ENCODE data around the gene MUC6.

Gene MUC6

GRCh38 chr11:1010551-1011319 is 25.8 kb downstream of the MUC6 start:
- Histone ChIP-seq H2AK5ac (ENCODE audit: low read length, severe bottlenecking) (no peak overlapping the region), H3K18ac (ENCODE audit: low read depth in 1 of 2, low read length in 2 of 2) (no peak overlapping the region), H2BK5ac (ENCODE audit: low read depth, low read length, poor library complexity, severe bottlenecking) (no peak overlapping the region), H2BK15ac (ENCODE audit: low read depth, poor library complexity, severe bottlenecking) (no peak overlapping the region), H3K4me3 (ENCODE audit: insufficient read depth in 1 of 2, low read depth in 1 of 2, low read length in 2 of 2) (no peak overlapping the region), H3K23ac (ENCODE audit: low read length in 2 of 2) (no peak overlapping the region), H3K4me1 (ENCODE audit: control insufficient read depth, insufficient read depth, low read depth, low read length) (peaks cover 15% of the 10 kb centered on the region), H3K4ac (ENCODE audit: low read depth in 1 of 2, low read length in 2 of 2) (no peak overlapping the region), H3K27me3 (ENCODE audit: control insufficient read depth in 1 of 2, insufficient read depth in 1 of 2, low read length in 2 of 2) (no peaks in the 10 kb centered on the region), H3K27ac (ENCODE audit: low read length, poor library complexity, severe bottlenecking) (no peak overlapping the region), H3K9me3 (ENCODE audit: control insufficient read depth, low read length) (no peaks in the 10 kb centered on the region), H2BK12ac (ENCODE audit: low read length in 2 of 2) (no peak overlapping the region), H3K79me1 (replicated peaks; ENCODE audit: low read length, poor library complexity, severe bottlenecking) (peaks cover 47% of the 10 kb centered on the region), H3K36me3 (ENCODE audit: control insufficient read depth in 1 of 2, insufficient read depth in 2 of 2, low read depth in 1 of 2, low read length in 2 of 2) (peaks cover 68 to 93% of the 10 kb centered on the region in 2 experiments), H2AFZ (ENCODE audit: low read depth, low read length) (no peak overlapping the region), H3K9ac (ENCODE audit: low read length) (no peak overlapping the region), H2BK120ac (ENCODE audit: low read depth, low read length) (no peak overlapping the region), H3K14ac (ENCODE audit: low read length in 2 of 2) (no peak overlapping the region), H4K91ac (ENCODE audit: low read length) (no peak overlapping the region), H4K8ac (ENCODE audit: low read length) (no peak overlapping the region), H3K4me2 (ENCODE audit: low read length, poor library complexity, severe bottlenecking) (no peak overlapping the region)
- DNase-seq = no peak
- 95% methylated on average over 35 of the region's 35 CpGs for WGBS

- H2AFZ ChIP-seq (ENCODE audit: low read depth, low read length) = no peak overlapping the region
- no peak overlapping the region for H3K4me2 ChIP-seq (ENCODE audit: low read length, poor library complexity, severe bottlenecking)
- no peak overlapping the region for H4K8ac ChIP-seq (ENCODE audit: low read length)
- no peak overlapping the region for H2BK5ac ChIP-seq (ENCODE audit: low read depth, low read length, poor library complexity, severe bottlenecking)
- no peak overlapping the region for H2AK5ac ChIP-seq (ENCODE audit: low read length, severe bottlenecking)
- H3K9ac ChIP-seq (ENCODE audit: low read length) = no peak overlapping the region
- 96% methylated on average over 17 of the region's 17 CpGs for WGBS
- no peak overlapping the region for H3K14ac ChIP-seq (ENCODE audit: low read length in 2 of 2)
- no peak overlapping the region for H4K91ac ChIP-seq (ENCODE audit: low read length)
- H3K23ac ChIP-seq (ENCODE audit: low read length in 2 of 2) = no peak overlapping the region
- peaks cover 41% of the 10 kb centered on the region for H3K79me1 ChIP-seq (replicated peaks; ENCODE audit: low read length, poor library complexity, severe bottlenecking)
- no peak overlapping the region for H2BK120ac ChIP-seq (ENCODE audit: low read depth, low read length)
- no peaks in the 10 kb centered on the region for H3K9me3 ChIP-seq (ENCODE audit: control insufficient read depth, low read length)
- no peak overlapping the region for H3K18ac ChIP-seq (ENCODE audit: low read depth in 1 of 2, low read length in 2 of 2)
- H2BK15ac ChIP-seq (ENCODE audit: low read depth, poor library complexity, severe bottlenecking) = no peak overlapping the region
- peaks cover 17% of the 10 kb centered on the region for H3K4me1 ChIP-seq (ENCODE audit: control insufficient read depth, insufficient read depth, low read depth, low read length)
- H2BK12ac ChIP-seq (ENCODE audit: low read length in 2 of 2) = no peak overlapping the region
- no peak overlapping the region for H3K4ac ChIP-seq (ENCODE audit: low read depth in 1 of 2, low read length in 2 of 2)
- H3K36me3 ChIP-seq (ENCODE audit: control insufficient read depth in 1 of 2, insufficient read depth in 2 of 2, low read depth in 1 of 2, low read length in 2 of 2) = peaks cover 74 to 92% of the 10 kb centered on the region in 2 experiments
- DNase-seq = no peak
- no peaks in the 10 kb centered on the region for H3K27me3 ChIP-seq (ENCODE audit: control insufficient read depth in 1 of 2, insufficient read depth in 1 of 2, low read length in 2 of 2)
- no peak overlapping the region for H3K4me3 ChIP-seq (ENCODE audit: insufficient read depth in 1 of 2, low read depth in 1 of 2, low read length in 2 of 2)
- no peak overlapping the region for H3K27ac ChIP-seq (ENCODE audit: low read length, poor library complexity, severe bottlenecking)
Measured at GRCh38 chr11:1009991-1010390, 26.5 kb downstream of the MUC6 start.

- Histone ChIP-seq H3K4me1 (ENCODE audit: control insufficient read depth, insufficient read depth, low read depth, low read length) (peaks cover 17% of the 10 kb centered on the region), H4K91ac (ENCODE audit: low read length) (no peak overlapping the region), H3K4me3 (ENCODE audit: insufficient read depth in 1 of 2, low read depth in 1 of 2, low read length in 2 of 2) (no peak overlapping the region), H3K9ac (ENCODE audit: low read length) (no peak overlapping the region), H2BK5ac (ENCODE audit: low read depth, low read length, poor library complexity, severe bottlenecking) (no peak overlapping the region), H2AFZ (ENCODE audit: low read depth, low read length) (no peak overlapping the region), H3K14ac (ENCODE audit: low read length in 2 of 2) (no peak overlapping the region), H2BK120ac (ENCODE audit: low read depth, low read length) (no peak overlapping the region), H3K9me3 (ENCODE audit: control insufficient read depth, low read length) (no peaks in the 10 kb centered on the region), H2AK5ac (ENCODE audit: low read length, severe bottlenecking) (no peak overlapping the region), H2BK15ac (ENCODE audit: low read depth, poor library complexity, severe bottlenecking) (no peak overlapping the region), H3K27me3 (ENCODE audit: control insufficient read depth in 1 of 2, insufficient read depth in 1 of 2, low read length in 2 of 2) (no peaks in the 10 kb centered on the region), H3K18ac (ENCODE audit: low read depth in 1 of 2, low read length in 2 of 2) (no peak overlapping the region), H3K4me2 (ENCODE audit: low read length, poor library complexity, severe bottlenecking) (no peak overlapping the region), H4K8ac (ENCODE audit: low read length) (no peak overlapping the region), H3K36me3 (ENCODE audit: control insufficient read depth in 1 of 2, insufficient read depth in 2 of 2, low read depth in 1 of 2, low read length in 2 of 2) (peaks cover 80 to 92% of the 10 kb centered on the region in 2 experiments), H3K27ac (ENCODE audit: low read length, poor library complexity, severe bottlenecking) (no peak overlapping the region), H3K79me1 (replicated peaks; ENCODE audit: low read length, poor library complexity, severe bottlenecking) (peaks cover 43% of the 10 kb centered on the region), H3K4ac (ENCODE audit: low read depth in 1 of 2, low read length in 2 of 2) (no peak overlapping the region), H2BK12ac (ENCODE audit: low read length in 2 of 2) (no peak overlapping the region), H3K23ac (ENCODE audit: low read length in 2 of 2) (no peak overlapping the region)
- DNase-seq = no peak
- WGBS = 94% methylated on average over 33 of the region's 33 CpGs
Measured at GRCh38 chr11:1009371-1009770, 27.1 kb downstream of the MUC6 start.

- 93% methylated on average over 10 of the region's 11 CpGs for WGBS
- no peak overlapping the region for H4K91ac ChIP-seq (ENCODE audit: low read length)
- no peak overlapping the region for H3K14ac ChIP-seq (ENCODE audit: low read length in 2 of 2)
- H3K9ac ChIP-seq (ENCODE audit: low read length) = no peak overlapping the region
- H3K4me2 ChIP-seq (ENCODE audit: low read length, poor library complexity, severe bottlenecking) = no peak overlapping the region
- H2BK5ac ChIP-seq (ENCODE audit: low read depth, low read length, poor library complexity, severe bottlenecking) = no peak overlapping the region
- H2BK15ac ChIP-seq (ENCODE audit: low read depth, poor library complexity, severe bottlenecking) = no peak overlapping the region
- no peak overlapping the region for H3K18ac ChIP-seq (ENCODE audit: low read depth in 1 of 2, low read length in 2 of 2)
- no peaks in the 10 kb centered on the region for H3K9me3 ChIP-seq (ENCODE audit: control insufficient read depth, low read length)
- DNase-seq = no peak
- H3K36me3 ChIP-seq (ENCODE audit: control insufficient read depth in 1 of 2, insufficient read depth in 2 of 2, low read depth in 1 of 2, low read length in 2 of 2) = peaks cover 80 to 92% of the 10 kb centered on the region in 2 experiments
- no peak overlapping the region for H3K4me3 ChIP-seq (ENCODE audit: insufficient read depth in 1 of 2, low read depth in 1 of 2, low read length in 2 of 2)
- no peak overlapping the region for H3K23ac ChIP-seq (ENCODE audit: low read length in 2 of 2)
- no peak overlapping the region for H2AFZ ChIP-seq (ENCODE audit: low read depth, low read length)
- H3K27ac ChIP-seq (ENCODE audit: low read length, poor library complexity, severe bottlenecking) = no peak overlapping the region
- H3K27me3 ChIP-seq (ENCODE audit: control insufficient read depth in 1 of 2, insufficient read depth in 1 of 2, low read length in 2 of 2) = no peaks in the 10 kb centered on the region
- H2BK12ac ChIP-seq (ENCODE audit: low read length in 2 of 2) = no peak overlapping the region
- H3K4me1 ChIP-seq (ENCODE audit: control insufficient read depth, insufficient read depth, low read depth, low read length) = peaks cover 17% of the 10 kb centered on the region
- no peak overlapping the region for H2AK5ac ChIP-seq (ENCODE audit: low read length, severe bottlenecking)
- H3K4ac ChIP-seq (ENCODE audit: low read depth in 1 of 2, low read length in 2 of 2) = no peak overlapping the region
- H4K8ac ChIP-seq (ENCODE audit: low read length) = no peak overlapping the region
- H3K79me1 ChIP-seq (replicated peaks; ENCODE audit: low read length, poor library complexity, severe bottlenecking) = peaks cover 42% of the 10 kb centered on the region
- H2BK120ac ChIP-seq (ENCODE audit: low read depth, low read length) = no peak overlapping the region
Measured at GRCh38 chr11:1008803-1009145, 27.7 kb downstream of the MUC6 start.

Measured in mesenchymal stem cell (in vitro differentiated cells and primary cell).